B cell (primary cell): ENCODE measurements around the gene GRM6. TPM values are rescaled to one million over a fixed set of nuclear protein-coding genes. Genes with fewer than 3 reads are reported as not detected.

Experiments
- ATAC-seq: fragments of 200-7000 bp; cut with Tn5 transposase; one replicate; pipeline ENCODE4 v1.10.0; 2021; ENCODE audit warnings: low read depth, mild to moderate bottlenecking, moderate number of reproducible peaks, moderate library complexity
- CTCF ChIA-PET: fragments of 350-600 bp; sonication (Branson Sonifier 250); formaldehyde crosslinking; loops from one replicate; lab custom pipeline; 2021; ENCODE audit warnings: antibody characterized with exemption, inconsistent platforms; lab: Charles Lee
- POLR2A ChIA-PET: fragments of 350-600 bp; sonication (Branson Sonifier 250); formaldehyde crosslinking; loops from one replicate; lab custom pipeline; 2021; ENCODE audit warnings: antibody characterized with exemption; lab: Charles Lee
- DNase-seq: peaks from one replicate; pipeline ENCODE4 v3.0.0; 2013
- H2AFZ ChIP-seq: 2 replicates; pipeline ENCODE4 v1.6.1; 2012; ENCODE audit warnings: mild to moderate bottlenecking, low read depth, low read length; ENCODE audit not compliant: insufficient read depth, poor library complexity, severe bottlenecking
- H3K27ac ChIP-seq, 2 donors: 1 replicate in 1 of 2; 2 replicates in 1 of 2; pipeline ENCODE4 v1.5.1; 2012 to 2013; ENCODE audit warnings: low read length in 2 of 2, mild to moderate bottlenecking in 2 of 2, moderate library complexity in 1 of 2
- H3K27me3 ChIP-seq, 4 experiments: fragments of 200-600 bp in 1 of 4; sonication (generic) in 1 of 4; replicated peaks in 1 of 4; 1 replicate in 2 of 4; 2 replicates in 2 of 4; pipeline versions ENCODE4 v1.6.1 to v1.7.0; 2013 to 2016; ENCODE audit warnings: low read length in 3 of 4, mild to moderate bottlenecking in 2 of 4, mixed read lengths in 1 of 4, moderate library complexity in 1 of 4; ENCODE audit not compliant: insufficient read depth in 4 of 4, control insufficient read depth in 3 of 4; ENCODE audit errors: control extremely low read depth in 1 of 4
- H3K36me3 ChIP-seq, 2 experiments: replicated peaks in 1 of 2; 1 replicate in 1 of 2; 2 replicates in 1 of 2; pipeline versions ENCODE4 v1.6.1 to v1.7.1; 2013; ENCODE audit warnings: low read length in 1 of 2; ENCODE audit not compliant: insufficient read depth in 2 of 2, control insufficient read depth in 1 of 2; ENCODE audit errors: control extremely low read depth in 1 of 2, extremely low read depth in 1 of 2
- H3K4me1 ChIP-seq, 2 donors: fragments of 200-600 bp in 1 of 2; sonication (generic) in 1 of 2; 1 replicate in 1 of 2; 2 replicates in 1 of 2; pipeline versions ENCODE4 v1.5.1 to v1.6.1; 2013 to 2017; ENCODE audit warnings: low read length in 2 of 2; ENCODE audit not compliant: control insufficient read depth in 2 of 2, insufficient read depth in 2 of 2
- H3K4me2 ChIP-seq: replicated peaks from 2 replicates; pipeline ENCODE3; 2012; ENCODE audit warnings: mild to moderate bottlenecking, low read depth, low read length; ENCODE audit not compliant: poor library complexity, severe bottlenecking
- H3K4me3 ChIP-seq, 5 experiments: fragments of 200-600 bp in 1 of 5; sonication (generic) in 1 of 5; 1 replicate in 3 of 5; 2 replicates in 2 of 5; pipeline versions ENCODE4 v1.5.1 to v1.7.0; 2011 to 2016; ENCODE audit warnings: low read length in 4 of 5, mild to moderate bottlenecking in 4 of 5, low read depth in 2 of 5, control low read depth in 1 of 5, moderate library complexity in 1 of 5; ENCODE audit not compliant: insufficient read depth in 1 of 5; ENCODE audit errors: control extremely low read depth in 1 of 5, extremely low read depth in 1 of 5
- H3K79me2 ChIP-seq: fragments of 200-600 bp; sonication (generic); one replicate; pipeline ENCODE4 v1.6.0; 2016; ENCODE audit warnings: low read length; ENCODE audit not compliant: control insufficient read depth, insufficient read depth
- H3K9ac ChIP-seq: fragments of 200-600 bp; sonication (generic); 2 replicates; pipeline ENCODE4 v1.6.1; 2017; ENCODE audit warnings: mild to moderate bottlenecking, low read length, moderate library complexity
- H3K9me3 ChIP-seq, 3 donors: one replicate each; pipeline versions ENCODE4 v1.6.1 to v1.7.1; 2013; ENCODE audit warnings: low read length in 2 of 3; ENCODE audit not compliant: control insufficient read depth in 2 of 3, insufficient read depth in 1 of 3; ENCODE audit errors: control extremely low read depth in 1 of 3
- H4K20me1 ChIP-seq: 2 replicates; pipeline ENCODE4 v1.6.0; 2012; ENCODE audit warnings: mild to moderate bottlenecking, low read length; ENCODE audit not compliant: insufficient read depth, control insufficient read depth, poor library complexity, severe bottlenecking
- H3K27ac Mint-ChIP-seq: one replicate; pipeline ENCODE4 v1.8.0; 2021; ENCODE audit warnings: mixed read lengths
- H3K27me3 Mint-ChIP-seq: one replicate; pipeline ENCODE4 v1.8.0; 2021; ENCODE audit warnings: mixed read lengths
- H3K4me1 Mint-ChIP-seq: one replicate; pipeline ENCODE4 v1.8.0; 2021; ENCODE audit warnings: mixed read lengths
- H3K4me3 Mint-ChIP-seq: one replicate; pipeline ENCODE4 v1.8.0; 2021; ENCODE audit warnings: mixed read lengths
- H3K9me3 Mint-ChIP-seq: one replicate; pipeline ENCODE4 v1.8.0; 2022; ENCODE audit warnings: mixed read lengths; ENCODE audit not compliant: insufficient read depth
- EZH2 ChIP-seq: IDR thresholded peaks from 2 replicates; pipeline ENCODE4 v1.6.1; 2012; ENCODE audit warnings: borderline replicate concordance, low read depth, mild to moderate bottlenecking, moderate library complexity, low read length; ENCODE audit not compliant: insufficient read depth, poor library complexity, severe bottlenecking
- WGBS: methylation state at CpG from one replicate; pipeline ENCODE4 v1.1.5; 2013; ENCODE audit warnings: missing lambda C conversion rate; ENCODE audit not compliant: insufficient coverage; 5-methylcytosine and 5-hydroxymethylcytosine counted together
- intact Hi-C: fragments of 100-400 bp; cut with micrococcal nuclease; formaldehyde crosslinking; loops from one replicate; pipeline ENCODE4 v1.10.0; 2022
- polyA plus RNA-seq: library from polyadenylated mRNA; depleted of rRNA; stranded (reverse); fragments of >200 nt; gene quantifications from 2 replicates; pipeline ENCODE4 v1.2.3, GENCODE V29; 2012
- total RNA-seq, 2 donors: library from RNA; stranded (reverse); fragments of 120-200 nt in 1 of 2; gene quantifications; 1 replicate in 1 of 2; 2 replicates in 1 of 2; pipeline versions ENCODE4 v1.2.3 to v1.2.4, GENCODE V29; 2013 to 2022
- TF ChIP-seq, protein P1 (sequence below): fragments of 200-600 bp; IDR thresholded peaks from one replicate; pipeline ENCODE4 v1.8.0; 2022; ENCODE audit warnings: antibody characterized with exemption, mild to moderate bottlenecking

GRM6 gene
- total and polyA plus RNA-seq, 2 donors (not counting 1 experiment from before 2014, with no cell fraction given), result not detected

DNA sequence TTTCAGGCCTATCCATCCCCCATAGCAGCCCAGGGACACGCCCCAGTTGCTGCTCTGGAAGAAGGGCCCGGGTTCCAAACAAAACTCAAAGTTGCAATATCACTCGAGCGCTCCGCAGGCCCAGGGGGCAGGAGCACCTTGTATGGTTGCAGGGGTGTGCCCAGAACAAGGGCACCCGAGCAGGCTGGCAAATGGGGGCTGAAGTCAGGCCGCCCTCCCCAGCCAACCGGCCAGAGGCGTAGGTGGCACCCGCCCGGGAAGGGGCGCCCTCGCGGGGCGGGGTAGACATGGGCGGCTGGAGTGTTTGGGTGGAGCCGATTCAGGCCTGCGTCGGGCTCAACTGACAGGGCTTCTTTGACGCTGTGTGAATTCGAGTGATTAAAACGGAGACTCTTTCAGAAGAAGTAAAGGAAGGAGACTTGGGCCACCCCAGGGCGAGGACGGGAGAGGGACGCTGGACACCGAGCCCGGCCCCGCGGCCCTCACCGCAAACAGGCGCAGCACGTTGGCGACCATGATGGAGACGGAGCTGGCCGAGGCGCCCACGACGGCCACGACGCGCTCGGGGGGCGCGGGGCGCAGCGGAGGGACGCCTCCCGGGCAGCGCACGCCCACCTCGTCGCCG, 1.1 kb downstream of the GRM6 start:
- H3K27ac ChIP-seq, result no peak overlapping the region
- H3K27me3 ChIP-seq, result peaks cover 0 to 14% (median 0%) of the 10 kb centered on the region in 4 experiments
- H3K79me2 ChIP-seq, result no peaks in the 10 kb centered on the region
- 36% methylated on average over 53 of the region's 53 CpGs for WGBS
- H4K20me1 ChIP-seq, result no peaks in the 10 kb centered on the region
- POLR2A ChIA-PET, result no interaction called here
- Mint-ChIP-seq H3K4me1 (peaks cover 2% of the 10 kb centered on the region), H3K27me3 (peaks cover 28% of the 10 kb centered on the region), H3K27ac (no peak overlapping the region), H3K4me3 (no peak overlapping the region), H3K9me3 (peaks cover 4% of the 10 kb centered on the region)
- no peak overlapping the region for H3K4me3 ChIP-seq
- TF ChIP-seq, protein P1, sequence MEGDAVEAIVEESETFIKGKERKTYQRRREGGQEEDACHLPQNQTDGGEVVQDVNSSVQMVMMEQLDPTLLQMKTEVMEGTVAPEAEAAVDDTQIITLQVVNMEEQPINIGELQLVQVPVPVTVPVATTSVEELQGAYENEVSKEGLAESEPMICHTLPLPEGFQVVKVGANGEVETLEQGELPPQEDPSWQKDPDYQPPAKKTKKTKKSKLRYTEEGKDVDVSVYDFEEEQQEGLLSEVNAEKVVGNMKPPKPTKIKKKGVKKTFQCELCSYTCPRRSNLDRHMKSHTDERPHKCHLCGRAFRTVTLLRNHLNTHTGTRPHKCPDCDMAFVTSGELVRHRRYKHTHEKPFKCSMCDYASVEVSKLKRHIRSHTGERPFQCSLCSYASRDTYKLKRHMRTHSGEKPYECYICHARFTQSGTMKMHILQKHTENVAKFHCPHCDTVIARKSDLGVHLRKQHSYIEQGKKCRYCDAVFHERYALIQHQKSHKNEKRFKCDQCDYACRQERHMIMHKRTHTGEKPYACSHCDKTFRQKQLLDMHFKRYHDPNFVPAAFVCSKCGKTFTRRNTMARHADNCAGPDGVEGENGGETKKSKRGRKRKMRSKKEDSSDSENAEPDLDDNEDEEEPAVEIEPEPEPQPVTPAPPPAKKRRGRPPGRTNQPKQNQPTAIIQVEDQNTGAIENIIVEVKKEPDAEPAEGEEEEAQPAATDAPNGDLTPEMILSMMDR, result no peak
- TF ChIP-seq EZH2, result no peak
- no peak for DNase-seq
- peaks cover 0 to 66% (median 4%) of the 10 kb centered on the region in 3 donors for H3K9me3 ChIP-seq
- CTCF ChIA-PET, result no interaction called here
- no peak overlapping the region for H2AFZ ChIP-seq
- H3K4me1 ChIP-seq, result no peaks in the 10 kb centered on the region
- intact Hi-C loops, result no loop called here
- no peak overlapping the region for H3K4me2 ChIP-seq
- H3K9ac ChIP-seq, result no peak overlapping the region
- no peaks in the 10 kb centered on the region for H3K36me3 ChIP-seq
- ATAC-seq, result no peak

DNA sequence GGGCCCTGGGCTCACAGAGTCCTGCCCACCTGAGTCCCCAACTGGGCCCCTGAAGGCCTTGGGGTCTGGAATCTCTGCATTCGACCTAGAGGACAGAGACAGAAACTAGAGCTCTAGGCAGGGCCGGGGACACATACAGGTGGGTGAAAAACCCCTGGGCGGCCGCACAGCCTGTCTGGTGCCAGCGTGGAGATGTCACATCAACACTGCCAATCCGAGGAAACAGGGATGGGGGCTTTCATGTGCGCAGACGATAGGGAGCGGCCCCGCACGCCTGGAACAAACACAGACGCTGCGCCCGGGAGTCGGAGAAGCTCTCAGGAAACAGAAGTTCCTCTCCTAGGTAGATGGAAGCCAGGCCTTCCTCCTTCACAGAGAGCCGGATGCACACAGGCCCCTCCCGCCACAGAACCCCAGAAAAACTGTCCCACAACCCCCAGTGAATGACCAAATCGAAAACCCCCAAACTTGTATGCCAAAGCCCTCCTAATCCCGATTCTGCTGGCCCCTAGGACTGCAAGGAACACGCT, 1.8 kb downstream of the GRM6 start:
- intact Hi-C loops, result no loop called here
- Mint-ChIP-seq H3K27ac (no peak overlapping the region), H3K27me3 (peaks cover 26% of the 10 kb centered on the region), H3K4me1 (peaks cover 2% of the 10 kb centered on the region), H3K4me3 (no peak overlapping the region), H3K9me3 (peaks cover 4% of the 10 kb centered on the region)
- peaks cover 0 to 14% (median 0%) of the 10 kb centered on the region in 4 experiments for H3K27me3 ChIP-seq
- ATAC-seq (no peak), DNase-seq (no peak)
- no peak overlapping the region for H3K9ac ChIP-seq
- H3K27ac ChIP-seq, result no peak overlapping the region
- POLR2A ChIA-PET, result no interaction called here
- no peaks in the 10 kb centered on the region for H4K20me1 ChIP-seq
- no peaks in the 10 kb centered on the region for H3K4me1 ChIP-seq
- no peak overlapping the region for H2AFZ ChIP-seq
- peaks cover 0 to 66% (median 4%) of the 10 kb centered on the region in 3 donors for H3K9me3 ChIP-seq
- H3K4me2 ChIP-seq, result no peak overlapping the region
- CTCF ChIA-PET, result no interaction called here
- WGBS, result 12% methylated on average over 20 of the region's 20 CpGs
- no peaks in the 10 kb centered on the region for H3K79me2 ChIP-seq
- no peak overlapping the region for H3K4me3 ChIP-seq
- no peaks in the 10 kb centered on the region for H3K36me3 ChIP-seq
- no peak for TF ChIP-seq EZH2
- TF ChIP-seq, protein P1, result no peak
